ENCODE measurements around the gene SLC39A3.
A peak's percentile ranks its signal among the peaks of the same experiment; 100 is the strongest.
"Not testable (repeated sequence)": the region's sequence is repeated elsewhere in the genome, so short reads cannot be mapped to it uniquely, and the experiment has no call there.

SLC39A3 gene

GRCh38 chr19:2721570-2722540 is 18.0 kb downstream of the SLC39A3 start:
- DNase-seq = no peak

GRCh38 chr19:2720777-2721569 is 18.8 kb downstream of the SLC39A3 start, which contains the start of gene DIRAS1:
Gene DIRAS1 (minus strand): TSS chr19:2721372. CDS start chr19:2717806, 3,566 bp downstream.
- no peak for DNase-seq

GRCh38 chr19:2719920-2720776 is 19.7 kb downstream of the SLC39A3 start:
- DNase-seq = no peak

GRCh38 chr19:2719232-2719735 is 20.5 kb downstream of the SLC39A3 start:
- no peak for DNase-seq

- no peak for DNase-seq
Measured at GRCh38 chr19:2717638-2718541, 21.9 kb downstream of the SLC39A3 start.

- DNase-seq = no peak
Measured at GRCh38 chr19:2716722-2717637, 22.8 kb downstream of the SLC39A3 start.

- no peak for DNase-seq
Measured at GRCh38 chr19:2716275-2716650, 23.6 kb downstream of the SLC39A3 start.

GRCh38 chr19:2715470-2716274 is 24.1 kb downstream of the SLC39A3 start:
- no peak for DNase-seq

GRCh38 chr19:2714531-2715269 is 25.1 kb downstream of the SLC39A3 start:
- DNase-seq = no peak

GRCh38 chr19:2714102-2714501 is 25.7 kb downstream of the SLC39A3 start:
- DNase-seq = not testable (repeated sequence)

- not testable (repeated sequence) for DNase-seq
Measured at GRCh38 chr19:2713170-2713569, 26.6 kb downstream of the SLC39A3 start.

GRCh38 chr19:2711875-2712205 is 28.0 kb downstream of the SLC39A3 start:
- DNase-seq = no peak

GRCh38 chr19:2711172-2711874 is 28.5 kb downstream of the SLC39A3 start:
- DNase-seq = no peak

- DNase-seq = no peak
Measured at GRCh38 chr19:2706251-2706650, 33.6 kb downstream of the SLC39A3 start.

GRCh38 chr19:2703691-2704216 is 36.1 kb downstream of the SLC39A3 start:
- no peak for DNase-seq

GRCh38 chr19:2703077-2703437 is 36.8 kb downstream of the SLC39A3 start:
- DNase-seq = no peak

GRCh38 chr19:2702170-2703076 is 37.4 kb downstream of the SLC39A3 start, which contains the start of gene GNG7:
Gene GNG7 (minus strand): TSS chr19:2702694. CDS start chr19:2520688, 182,006 bp downstream.
- DNase-seq = peak; percentile 11
